GM23248 (cell line): ENCODE results near the gene FAT1. TPM values are rescaled to one million over a fixed set of nuclear protein-coding genes. Genes with fewer than 3 reads are reported as not detected.

Source experiments
- DNase-seq: peaks from one replicate; pipeline ENCODE4 v3.0.0-alpha.2; 2015
- H2AFZ ChIP-seq: fragments of 200-600 bp; sonication (generic); 2 replicates; pipeline ENCODE4 v1.6.1; 2016; ENCODE audit warnings: antibody characterized with exemption
- H3F3A ChIP-seq: fragments of 200-600 bp; sonication (generic); 2 replicates; pipeline ENCODE4 v1.6.1; 2016; ENCODE audit warnings: mild to moderate bottlenecking, antibody characterized with exemption, mixed run types; ENCODE audit not compliant: insufficient read depth
- H3K27ac ChIP-seq: fragments of 200-600 bp; sonication (generic); 2 replicates; pipeline ENCODE4 v1.5.1; 2016; ENCODE audit warnings: mild to moderate bottlenecking
- H3K27me3 ChIP-seq: fragments of 200-600 bp; sonication (generic); replicated peaks from 2 replicates; pipeline ENCODE4 v1.6.1; 2016; ENCODE audit warnings: mild to moderate bottlenecking; ENCODE audit not compliant: insufficient read depth
- H3K36me3 ChIP-seq: fragments of 200-600 bp; sonication (generic); 2 replicates; pipeline ENCODE4 v1.6.1; 2016; ENCODE audit warnings: low read depth, mild to moderate bottlenecking
- H3K4me1 ChIP-seq: fragments of 200-600 bp; sonication (generic); 2 replicates; pipeline ENCODE4 v1.6.1; 2016; ENCODE audit warnings: mild to moderate bottlenecking; ENCODE audit not compliant: insufficient read depth
- H3K4me2 ChIP-seq: fragments of 200-600 bp; sonication (generic); one replicate; pipeline ENCODE4 v1.6.1; 2016; ENCODE audit warnings: mild to moderate bottlenecking; ENCODE audit not compliant: unreplicated experiment
- H3K4me3 ChIP-seq: fragments of 200-600 bp; sonication (generic); 2 replicates; pipeline ENCODE4 v1.5.1; 2016; ENCODE audit warnings: mild to moderate bottlenecking
- H3K79me2 ChIP-seq: fragments of 200-600 bp; sonication (generic); 2 replicates; pipeline ENCODE4 v1.6.1; 2016; ENCODE audit warnings: mild to moderate bottlenecking; ENCODE audit not compliant: insufficient read depth
- H3K9ac ChIP-seq: fragments of 200-600 bp; sonication (generic); 2 replicates; pipeline ENCODE4 v1.6.1; 2016; ENCODE audit warnings: mild to moderate bottlenecking
- H3K9me2 ChIP-seq: fragments of 200-600 bp; sonication (generic); 2 replicates; pipeline ENCODE4 v1.6.1; 2016; ENCODE audit warnings: mixed run types, mild to moderate bottlenecking, moderate library complexity; ENCODE audit not compliant: insufficient read depth
- H3K9me3 ChIP-seq: fragments of 200-600 bp; sonication (generic); one replicate; pipeline ENCODE4 v1.6.1; 2017; ENCODE audit warnings: low read depth
- H4K20me1 ChIP-seq: fragments of 200-600 bp; sonication (generic); 2 replicates; pipeline ENCODE4 v1.6.0; 2016; ENCODE audit not compliant: insufficient read depth
- EZH2 ChIP-seq: fragments of 200-600 bp; sonication (generic); IDR thresholded peaks from 2 replicates; pipeline ENCODE4 v1.6.1; 2018; ENCODE audit warnings: antibody characterized with exemption, mild to moderate bottlenecking; ENCODE audit not compliant: insufficient read depth, poor library complexity, severe bottlenecking
- EZH2phosphoT487 ChIP-seq: fragments of 200-600 bp; sonication (generic); IDR thresholded peaks from 2 replicates; pipeline ENCODE4 v1.6.1; 2018; ENCODE audit warnings: antibody characterized with exemption, moderate library complexity, mild to moderate bottlenecking, low read depth; ENCODE audit not compliant: insufficient read depth
- WGBS, 2 experiments: methylation state at CpG; one replicate each; pipeline ENCODE4 v1.1.6; 2015 to 2017; ENCODE audit warnings: low lambda C conversion rate in 2 of 2, low coverage in 1 of 2; ENCODE audit errors: missing lambda C conversion rate in 2 of 2; 5-methylcytosine and 5-hydroxymethylcytosine counted together
- in situ Hi-C: fragments of 300-500 bp; cut with MboI; formaldehyde crosslinking; loops from 2 replicates; pipeline ENCODE4 v1.15.0; 2020
- polyA plus RNA-seq: library from polyadenylated mRNA; unstranded; fragments of >200 nt; fragmentation: Nextera tagmentation; extraction: Ambion mirVana; gene quantifications from 2 replicates; pipeline ENCODE4 v1.2.1, GENCODE V29; 2016
- total RNA-seq: library from RNA; depleted of rRNA; stranded (reverse); fragments of >200 nt; shearing (Covaris generic); gene quantifications from 2 replicates; pipeline ENCODE4 v1.2.3, GENCODE V29; 2014

FAT1 gene
- total and polyA plus RNA-seq, 2 experiments from 2014 or later: 53.3 to 250 TPM

GRCh38 chr4:186702297-186702696, 21.4 kb downstream of the FAT1 start:
- in situ Hi-C loops: loop anchor here (25.0 kb wide), 1 partner anchor 885 kb away; no protein-coding TSS in a partner anchor
- peaks cover 20% of the 10 kb centered on the region for H3K36me3 ChIP-seq
- no peak for TF ChIP-seq EZH2phosphoT487
- TF ChIP-seq EZH2: no peak
- H2AFZ ChIP-seq: no peak overlapping the region
- H3K9me3 ChIP-seq: no peaks in the 10 kb centered on the region
- peaks cover 32% of the 10 kb centered on the region for H3F3A ChIP-seq
- no peak overlapping the region for H3K4me3 ChIP-seq
- H3K27me3 ChIP-seq: no peaks in the 10 kb centered on the region
- H3K9ac ChIP-seq: peak overlapping the region; percentile 84
- H3K79me2 ChIP-seq: peaks cover 100% of the 10 kb centered on the region
- 66 to 72% methylated on average over 4 of the region's 4 CpGs for WGBS, 2 experiments
- H3K9me2 ChIP-seq: no peaks in the 10 kb centered on the region
- H3K4me2 ChIP-seq: peak overlapping the region; percentile 76
- H3K4me1 ChIP-seq: peaks cover 25% of the 10 kb centered on the region
- no peaks in the 10 kb centered on the region for H4K20me1 ChIP-seq
- DNase-seq: no peak
- H3K27ac ChIP-seq: peak overlapping the region; percentile 95

- peaks cover 100% of the 10 kb centered on the region for H3K79me2 ChIP-seq
- peak overlapping the region; percentile 95 for H3K27ac ChIP-seq
- peak overlapping the region; percentile 84 for H3K9ac ChIP-seq
Measured at GRCh38 chr4:186701788-186702187, 21.9 kb downstream of the FAT1 start.

GRCh38 chr4:186701273-186701672, 22.4 kb downstream of the FAT1 start:
- Histone ChIP-seq H3K4me3 (peak overlapping the region; percentile 51), H3K9me2 (no peaks in the 10 kb centered on the region), H3F3A (peaks cover 32% of the 10 kb centered on the region), H3K4me2 (peak overlapping the region; percentile 76), H4K20me1 (no peaks in the 10 kb centered on the region), H3K9me3 (no peaks in the 10 kb centered on the region), H3K27ac (peak overlapping the region; percentile 95), H3K9ac (peak overlapping the region; percentile 84), H3K36me3 (peaks cover 9% of the 10 kb centered on the region; the same call in 1 of the 2 replicates), H2AFZ (peak overlapping the region; percentile 41), H3K4me1 (peaks cover 26% of the 10 kb centered on the region), H3K27me3 (no peaks in the 10 kb centered on the region), H3K79me2 (peaks cover 100% of the 10 kb centered on the region)
- TF ChIP-seq EZH2 (no peak), EZH2phosphoT487 (no peak)
- in situ Hi-C loops: loop anchor here (25.0 kb wide), 1 partner anchor 886 kb away; no protein-coding TSS in a partner anchor
- peak; percentile 75 for DNase-seq
- 1 to 6% methylated on average over 5 of the region's 5 CpGs for whole genome bisulfite sequencing, 2 experiments

More at GRCh38 chr4:186701788-186702187, 21.9 kb downstream of the FAT1 start:
- H3K27me3 ChIP-seq: no peaks in the 10 kb centered on the region
- peak overlapping the region; percentile 51 for H3K4me3 ChIP-seq
- in situ Hi-C loops: loop anchor here (25.0 kb wide), 1 partner anchor 886 kb away; no protein-coding TSS in a partner anchor
- TF ChIP-seq EZH2 (no peak), EZH2phosphoT487 (no peak)
- H2AFZ ChIP-seq: peak overlapping the region; percentile 41
- peak overlapping the region; percentile 76 for H3K4me2 ChIP-seq
- H3K4me1 ChIP-seq: peaks cover 25% of the 10 kb centered on the region
- no peaks in the 10 kb centered on the region for H3K9me2 ChIP-seq
- H3K36me3 ChIP-seq: peaks cover 14% of the 10 kb centered on the region
- DNase-seq: no peak
- peaks cover 32% of the 10 kb centered on the region for H3F3A ChIP-seq
- no peaks in the 10 kb centered on the region for H4K20me1 ChIP-seq
- 72 to 73% methylated on average over 12 of the region's 12 CpGs for WGBS, 2 experiments
- no peaks in the 10 kb centered on the region for H3K9me3 ChIP-seq

GRCh38 chr4:186700746-186701145, 22.9 kb downstream of the FAT1 start:
- H3K79me2 ChIP-seq: peaks cover 100% of the 10 kb centered on the region
- H3K4me3 ChIP-seq: peak overlapping the region; percentile 51
- peak overlapping the region; percentile 41 for H2AFZ ChIP-seq
- peaks cover 32% of the 10 kb centered on the region for H3K4me1 ChIP-seq
- no peaks in the 10 kb centered on the region for H3K9me2 ChIP-seq
- no peaks in the 10 kb centered on the region for H3K27me3 ChIP-seq
- no peaks in the 10 kb centered on the region for H3K9me3 ChIP-seq
- in situ Hi-C loops: loop anchor here (25.0 kb wide), 1 partner anchor 887 kb away; no protein-coding TSS in a partner anchor
- no peaks in the 10 kb centered on the region for H4K20me1 ChIP-seq
- H3K9ac ChIP-seq: peak overlapping the region; percentile 84
- peak overlapping the region; percentile 95 for H3K27ac ChIP-seq
- peaks cover 5% of the 10 kb centered on the region; the same call in 1 of the 2 replicates for H3K36me3 ChIP-seq
- H3F3A ChIP-seq: peaks cover 32% of the 10 kb centered on the region
- H3K4me2 ChIP-seq: peak overlapping the region; percentile 76
- TF ChIP-seq EZH2 (no peak), EZH2phosphoT487 (no peak)
- 6 to 7% methylated on average over 16 of the region's 16 CpGs for WGBS, 2 experiments
- DNase-seq: peak; percentile 97
